GM12873 (cell line): ENCODE results near the gene PTPN14.

Source experiments
- TF ChIP-seq, protein P1 (sequence below): IDR thresholded peaks from 2 replicates; pipeline ENCODE4 v1.5.1; 2012; ENCODE audit warnings: low read depth, mild to moderate bottlenecking, moderate library complexity, low read length, control low read depth; ENCODE audit not compliant: insufficient read depth; ENCODE audit errors: missing control alignments

The PTPN14 gene

DNA sequence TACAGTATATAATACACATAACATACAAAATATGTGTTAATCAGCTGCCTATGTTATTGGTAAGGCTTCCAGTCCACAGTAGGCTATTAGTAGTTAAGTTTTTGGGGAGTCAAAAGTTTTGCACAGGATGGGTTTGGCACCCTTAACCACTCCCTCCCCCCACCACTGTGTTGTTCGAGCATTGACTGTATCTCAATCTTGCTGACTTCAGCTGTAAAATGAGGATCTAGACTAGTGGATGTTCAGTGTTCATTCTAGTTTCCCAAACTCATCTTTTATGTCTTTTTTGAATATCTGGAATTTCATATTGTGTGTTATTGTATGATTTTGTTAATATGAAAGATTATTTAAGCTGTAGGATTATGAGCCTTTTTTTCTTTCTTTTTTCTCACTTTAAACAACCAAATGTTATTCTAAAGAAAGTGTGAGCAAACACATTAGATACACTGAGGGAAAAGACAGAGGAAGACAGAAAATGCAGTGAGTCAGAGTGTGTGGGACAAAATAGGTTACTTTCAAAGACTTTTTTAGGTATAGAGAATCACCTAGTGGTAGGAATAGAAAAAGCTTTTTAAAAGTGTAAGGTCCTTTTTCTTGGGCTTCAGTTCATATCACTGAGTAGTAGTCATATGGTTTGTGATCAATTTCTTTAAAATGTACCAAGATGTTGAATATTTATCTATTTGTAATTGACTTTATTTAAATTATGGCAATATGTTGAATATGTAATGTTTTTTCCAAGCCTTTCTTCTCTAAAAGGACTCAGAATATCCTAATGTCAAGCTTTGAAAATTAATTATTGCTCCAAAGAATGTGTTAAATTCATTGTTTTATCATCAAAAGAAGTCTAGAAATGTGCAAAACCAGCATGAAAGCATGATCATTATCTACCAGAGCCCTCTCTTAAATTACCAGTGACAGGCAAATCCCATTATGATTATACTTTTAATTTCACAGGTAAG, 33.7 kb upstream of the PTPN14 start:
- TF ChIP-seq, protein P1, sequence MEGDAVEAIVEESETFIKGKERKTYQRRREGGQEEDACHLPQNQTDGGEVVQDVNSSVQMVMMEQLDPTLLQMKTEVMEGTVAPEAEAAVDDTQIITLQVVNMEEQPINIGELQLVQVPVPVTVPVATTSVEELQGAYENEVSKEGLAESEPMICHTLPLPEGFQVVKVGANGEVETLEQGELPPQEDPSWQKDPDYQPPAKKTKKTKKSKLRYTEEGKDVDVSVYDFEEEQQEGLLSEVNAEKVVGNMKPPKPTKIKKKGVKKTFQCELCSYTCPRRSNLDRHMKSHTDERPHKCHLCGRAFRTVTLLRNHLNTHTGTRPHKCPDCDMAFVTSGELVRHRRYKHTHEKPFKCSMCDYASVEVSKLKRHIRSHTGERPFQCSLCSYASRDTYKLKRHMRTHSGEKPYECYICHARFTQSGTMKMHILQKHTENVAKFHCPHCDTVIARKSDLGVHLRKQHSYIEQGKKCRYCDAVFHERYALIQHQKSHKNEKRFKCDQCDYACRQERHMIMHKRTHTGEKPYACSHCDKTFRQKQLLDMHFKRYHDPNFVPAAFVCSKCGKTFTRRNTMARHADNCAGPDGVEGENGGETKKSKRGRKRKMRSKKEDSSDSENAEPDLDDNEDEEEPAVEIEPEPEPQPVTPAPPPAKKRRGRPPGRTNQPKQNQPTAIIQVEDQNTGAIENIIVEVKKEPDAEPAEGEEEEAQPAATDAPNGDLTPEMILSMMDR, result peak; percentile 64

DNA sequence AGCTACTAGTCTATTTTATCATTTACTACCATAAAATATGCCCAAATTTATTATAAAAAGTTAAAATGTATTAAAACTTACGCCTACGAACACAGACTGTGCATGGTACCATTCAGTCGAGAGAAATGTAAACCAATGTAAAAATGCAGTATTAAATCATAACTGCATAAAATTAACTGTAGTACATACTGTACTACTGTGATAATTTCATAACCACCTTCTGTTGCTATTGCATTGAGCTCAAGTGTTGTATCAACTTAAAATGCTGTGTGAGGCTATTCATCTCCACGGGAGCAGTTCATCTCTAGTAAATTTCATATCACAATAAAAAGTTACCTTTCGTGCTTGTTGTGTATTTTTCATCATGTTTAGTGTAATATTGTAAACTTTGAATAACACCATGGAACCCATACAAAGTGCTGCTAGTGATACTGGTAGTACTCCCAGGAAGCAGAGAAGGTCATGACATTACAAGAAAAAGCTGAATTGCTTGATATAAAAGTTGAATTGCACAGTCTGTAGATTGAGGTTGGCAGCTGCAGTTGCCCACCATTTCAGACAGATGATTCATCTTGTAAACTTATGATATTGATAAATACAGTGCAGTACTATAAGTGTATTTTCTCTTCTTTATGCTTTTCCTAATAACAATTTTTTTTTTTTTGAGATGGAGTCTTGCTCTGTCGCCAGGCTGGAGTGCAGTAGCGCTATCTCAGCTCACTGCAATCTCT, 32.6 kb upstream of the PTPN14 start:
- TF ChIP-seq, protein P1, result no peak

DNA sequence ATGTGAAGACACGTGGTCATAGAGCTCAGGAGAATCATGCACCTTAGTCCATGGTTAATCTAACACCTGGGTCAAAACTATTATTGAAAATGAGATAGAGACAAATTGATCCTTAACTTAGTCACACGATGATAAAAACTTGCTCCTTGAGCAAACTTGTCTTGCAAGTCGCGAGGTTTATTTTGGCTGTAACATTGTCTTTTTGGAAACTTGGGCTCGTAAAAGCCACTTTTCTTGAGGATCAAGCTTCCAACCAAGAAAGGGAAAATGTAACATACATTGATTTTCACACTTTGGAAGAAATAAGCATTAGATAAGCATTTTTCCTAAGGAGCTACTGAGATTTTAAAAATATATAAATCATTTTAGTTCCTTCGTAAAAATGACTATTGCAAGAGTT, 31.7 kb upstream of the PTPN14 start:
- TF ChIP-seq, protein P1, result no peak

DNA sequence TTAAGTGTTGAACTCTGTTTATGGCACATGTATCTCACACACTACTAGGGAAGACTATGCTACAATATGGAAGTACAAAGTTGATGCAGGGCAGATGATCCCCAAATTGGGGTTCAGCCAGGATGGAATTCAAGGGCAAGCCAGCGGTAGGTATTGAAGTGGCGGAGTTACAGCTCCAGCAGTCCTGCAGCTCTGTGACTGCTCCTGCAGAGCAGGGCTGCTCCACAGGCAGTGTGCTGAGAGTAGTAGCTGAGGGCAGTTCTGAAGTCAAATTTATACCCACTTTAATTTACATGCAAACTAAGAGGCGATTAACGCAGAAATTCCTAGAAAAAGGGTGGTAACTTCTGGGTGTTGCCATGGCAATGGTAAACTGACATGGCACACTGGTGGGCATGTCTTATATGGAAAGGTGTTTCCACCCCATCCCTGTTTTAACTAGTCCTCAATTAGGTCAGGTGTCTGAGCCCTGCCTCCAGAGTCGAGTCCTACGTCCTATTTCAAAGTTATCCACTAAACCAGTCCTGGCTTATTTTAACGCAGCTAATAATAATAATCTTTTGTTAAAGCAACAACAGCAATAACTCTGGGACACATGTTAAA, 31.0 kb upstream of the PTPN14 start:
- TF ChIP-seq, protein P1, result no peak

DNA sequence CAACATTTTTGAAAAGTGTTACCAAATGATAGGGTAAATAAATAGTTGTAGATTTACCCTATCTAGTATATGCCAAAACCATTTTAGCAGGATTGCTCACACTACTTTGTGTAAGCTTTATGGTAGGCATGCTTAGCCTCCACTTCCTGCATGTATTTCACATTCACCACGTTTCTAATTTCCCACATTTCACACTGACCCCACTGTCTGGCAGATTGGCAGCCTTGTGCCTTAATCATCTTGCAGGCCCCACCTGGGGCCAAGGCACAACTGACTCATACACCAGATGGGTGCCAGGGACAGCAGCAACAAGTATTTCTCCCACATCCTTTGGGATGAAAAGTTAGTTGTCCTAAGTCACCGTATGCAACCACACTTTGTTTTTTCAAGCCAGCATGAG, 30.4 kb upstream of the PTPN14 start:
- TF ChIP-seq, protein P1, result no peak

DNA sequence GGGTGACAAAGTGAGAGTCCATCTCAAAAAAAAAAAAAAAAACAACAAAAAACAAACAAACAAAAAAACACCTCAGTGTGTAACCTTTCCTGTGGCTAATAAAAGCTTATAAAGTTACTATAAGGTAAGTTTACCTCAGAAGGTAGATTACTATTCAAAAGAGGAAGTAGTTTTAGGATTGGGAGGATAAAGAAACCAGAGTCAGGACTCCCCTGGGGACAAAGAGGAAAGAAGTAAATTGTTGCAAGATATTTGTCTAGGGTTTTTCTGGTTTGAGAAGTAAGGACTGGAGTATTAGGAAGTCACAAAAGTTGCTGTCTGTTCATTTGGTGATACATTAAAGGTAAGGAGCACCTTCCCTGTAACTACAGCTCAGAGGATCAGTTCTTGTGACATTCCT, 27.8 kb upstream of the PTPN14 start:
- TF ChIP-seq, protein P1, result no peak

DNA sequence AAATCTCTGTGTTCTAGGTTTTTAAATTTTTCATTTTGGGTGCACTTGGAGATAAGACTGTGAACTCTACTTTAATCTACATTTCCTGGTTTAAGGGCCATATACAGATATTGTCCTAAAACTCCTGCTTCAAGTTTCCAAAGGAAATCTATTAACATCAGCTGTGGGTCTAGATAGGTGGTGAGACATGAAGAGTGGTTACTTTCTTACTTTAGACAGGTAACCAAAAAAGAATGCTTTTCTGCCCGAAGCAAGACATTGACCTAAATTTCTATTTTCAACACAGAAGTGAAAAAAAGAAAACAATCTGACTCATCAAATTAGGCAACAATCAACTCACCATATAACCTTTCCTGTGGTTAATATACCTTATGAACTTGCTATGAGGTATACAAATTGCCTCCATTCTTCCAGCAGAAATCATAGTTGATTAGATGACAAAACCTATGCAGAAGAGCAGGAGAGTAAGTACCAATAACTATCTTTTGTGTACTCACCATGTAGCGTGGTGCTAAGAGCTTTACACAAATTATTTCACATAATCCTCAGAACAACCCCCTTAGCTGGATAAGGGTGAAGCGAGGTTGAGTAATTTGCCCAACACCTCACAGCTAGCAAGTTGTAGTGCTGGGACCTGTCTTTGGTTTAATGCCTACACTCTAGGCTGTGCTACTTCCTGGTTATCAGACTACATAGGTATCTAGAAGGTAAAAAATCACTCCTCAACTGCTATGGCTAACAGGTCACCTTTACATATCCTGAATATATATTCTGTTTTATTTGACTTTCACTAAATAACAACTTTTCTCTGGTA, 23.4 kb upstream of the PTPN14 start:
- TF ChIP-seq, protein P1, result no peak
